Glomerular visceral epithelial cell (primary cell): ENCODE measurements around the gene BZW2.

Experiments
- DNase-seq: peaks from one replicate; pipeline ENCODE4 v3.0.0-alpha.2; 2016; ENCODE audit errors: extremely low spot score

BZW2 gene

GRCh38 chr7:16753102-16753931 lies 107.3 kb downstream of the BZW2 start, which contains the start of gene TSPAN13:
TSPAN13 (plus strand) TSS chr7:16753755; CDS start chr7:16753968, 213 bp downstream.
- peak; percentile 91 for DNase-seq

- peak; percentile 35 for DNase-seq
Measured at GRCh38 chr7:16753932-16754855, 108.2 kb downstream of the BZW2 start.

DNA sequence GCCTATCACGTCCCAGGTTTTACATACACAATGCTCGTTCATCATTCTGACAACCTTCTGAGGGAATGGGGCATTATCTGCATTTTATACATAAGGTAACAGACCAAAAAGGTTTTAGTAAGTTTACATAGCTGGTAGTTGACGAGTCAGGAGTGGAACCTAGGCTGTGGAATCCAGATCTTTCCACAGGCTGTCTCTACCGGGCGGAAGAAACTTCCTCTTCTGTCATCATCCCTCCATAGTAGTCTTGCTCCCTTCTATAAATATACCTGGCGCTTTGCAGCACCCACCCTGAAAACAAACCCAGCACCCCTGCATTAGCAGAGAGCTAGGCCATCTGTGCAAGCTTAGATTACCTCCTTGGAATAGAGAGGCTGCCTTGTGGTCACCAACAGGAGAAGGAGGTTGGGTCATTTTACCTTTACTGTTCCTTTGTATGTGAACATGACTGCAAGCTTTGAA lies 108.9 kb downstream of the BZW2 start:
- DNase-seq, result no peak

GRCh38 chr7:16755397-16755796 lies 109.4 kb downstream of the BZW2 start:
- DNase-seq, result no peak
